ENCODE results near the gene NR2C2.

DNA sequence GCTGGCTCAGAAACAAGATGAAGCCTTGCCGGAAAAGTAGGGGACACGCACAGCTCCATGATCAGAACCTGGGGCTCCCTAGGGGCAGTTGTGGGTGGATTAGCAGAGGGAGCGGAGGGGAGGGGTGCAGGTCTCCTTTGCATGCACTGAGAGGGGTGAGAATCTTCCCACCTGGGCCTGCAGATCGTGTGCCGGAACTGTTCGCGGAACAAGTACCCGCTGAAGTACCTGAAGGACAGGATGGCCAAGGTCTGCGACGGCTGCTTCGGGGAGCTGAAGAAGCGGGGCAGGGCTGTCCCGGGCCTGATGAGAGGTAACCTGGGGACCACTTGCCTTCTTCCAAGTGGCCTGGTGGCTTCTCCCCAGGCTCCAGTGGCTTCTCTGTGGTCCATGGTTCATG lies 24.5 kb upstream of the NR2C2 start:
- TF ChIP-seq, protein P1, sequence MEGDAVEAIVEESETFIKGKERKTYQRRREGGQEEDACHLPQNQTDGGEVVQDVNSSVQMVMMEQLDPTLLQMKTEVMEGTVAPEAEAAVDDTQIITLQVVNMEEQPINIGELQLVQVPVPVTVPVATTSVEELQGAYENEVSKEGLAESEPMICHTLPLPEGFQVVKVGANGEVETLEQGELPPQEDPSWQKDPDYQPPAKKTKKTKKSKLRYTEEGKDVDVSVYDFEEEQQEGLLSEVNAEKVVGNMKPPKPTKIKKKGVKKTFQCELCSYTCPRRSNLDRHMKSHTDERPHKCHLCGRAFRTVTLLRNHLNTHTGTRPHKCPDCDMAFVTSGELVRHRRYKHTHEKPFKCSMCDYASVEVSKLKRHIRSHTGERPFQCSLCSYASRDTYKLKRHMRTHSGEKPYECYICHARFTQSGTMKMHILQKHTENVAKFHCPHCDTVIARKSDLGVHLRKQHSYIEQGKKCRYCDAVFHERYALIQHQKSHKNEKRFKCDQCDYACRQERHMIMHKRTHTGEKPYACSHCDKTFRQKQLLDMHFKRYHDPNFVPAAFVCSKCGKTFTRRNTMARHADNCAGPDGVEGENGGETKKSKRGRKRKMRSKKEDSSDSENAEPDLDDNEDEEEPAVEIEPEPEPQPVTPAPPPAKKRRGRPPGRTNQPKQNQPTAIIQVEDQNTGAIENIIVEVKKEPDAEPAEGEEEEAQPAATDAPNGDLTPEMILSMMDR (IDR thresholded peaks at IDR 0.05) = no peak
- no peak for TF ChIP-seq POLR2A (IDR thresholded peaks at IDR 0.05)
